Measurements from ENCODE around the gene ATG16L1. TPM values are rescaled to one million over a fixed set of nuclear protein-coding genes. Genes with fewer than 3 reads are reported as not detected.
A peak's percentile ranks its signal among the peaks of the same experiment; 100 is the strongest.

ATG16L1 gene
- total RNA-seq, 1 experiment from 2014 or later: 42.0 TPM

- Histone ChIP-seq H2BK120ac (ENCODE audit: low read depth, low read length, poor library complexity, severe bottlenecking) (no peak overlapping the region), H3T11ph (ENCODE audit: low read length) (no peak overlapping the region), H4K91ac (ENCODE audit: insufficient read length, low read depth, low read length) (no peak overlapping the region), H3K23ac (ENCODE audit: insufficient read length, low read depth, low read length) (no peak overlapping the region), H3K9ac (ENCODE audit: extremely low read depth, insufficient read length, low read length) (no peak overlapping the region), H3K27me3 (ENCODE audit: insufficient read depth, low read length) (no peaks in the 10 kb centered on the region), H2BK20ac (ENCODE audit: low read depth, low read length, poor library complexity, severe bottlenecking) (no peak overlapping the region), H4K8ac (replicated peaks; ENCODE audit: insufficient read length, low read depth, low read length) (no peak overlapping the region), H4K5ac (ENCODE audit: insufficient read length, low read depth, low read length) (no peak overlapping the region), H3K4ac (ENCODE audit: low read depth, low read length) (no peak overlapping the region), H2AFZ (ENCODE audit: low read length) (no peak overlapping the region), H3K18ac (ENCODE audit: insufficient read length, low read depth, low read length) (no peak overlapping the region), H2BK5ac (ENCODE audit: insufficient read length, low read length) (no peak overlapping the region), H3K4me1 (ENCODE audit: insufficient read depth, low read length) (no peaks in the 10 kb centered on the region), H3K9me3 (ENCODE audit: control insufficient read depth, low read depth, low read length) (no peaks in the 10 kb centered on the region), H3K23me2 (ENCODE audit: insufficient read length, low read depth, low read length, poor library complexity, severe bottlenecking) (no peaks in the 10 kb centered on the region), H3K79me1 (ENCODE audit: insufficient read depth, low read depth, low read length, poor library complexity, severe bottlenecking) (no peaks in the 10 kb centered on the region), H2BK15ac (ENCODE audit: low read depth, low read length) (no peak overlapping the region), H3K4me2 (ENCODE audit: insufficient read depth, insufficient read length, low read length) (no peak overlapping the region), H3K27ac (ENCODE audit: insufficient read length, low read depth, low read length) (no peak overlapping the region), H3K14ac (ENCODE audit: insufficient read depth, low read length) (no peak overlapping the region), H2AK5ac (ENCODE audit: insufficient read length, low read length) (no peak overlapping the region), H2BK12ac (ENCODE audit: insufficient read length, low read depth, low read length) (no peak overlapping the region), H3K79me2 (ENCODE audit: insufficient read depth, low read length) (no peaks in the 10 kb centered on the region), H4K20me1 (ENCODE audit: control insufficient read depth, insufficient read depth, insufficient read length) (no peaks in the 10 kb centered on the region), H3K56ac (ENCODE audit: insufficient read length, low read depth, low read length) (no peak overlapping the region)
- TF ChIP-seq, protein P1, sequence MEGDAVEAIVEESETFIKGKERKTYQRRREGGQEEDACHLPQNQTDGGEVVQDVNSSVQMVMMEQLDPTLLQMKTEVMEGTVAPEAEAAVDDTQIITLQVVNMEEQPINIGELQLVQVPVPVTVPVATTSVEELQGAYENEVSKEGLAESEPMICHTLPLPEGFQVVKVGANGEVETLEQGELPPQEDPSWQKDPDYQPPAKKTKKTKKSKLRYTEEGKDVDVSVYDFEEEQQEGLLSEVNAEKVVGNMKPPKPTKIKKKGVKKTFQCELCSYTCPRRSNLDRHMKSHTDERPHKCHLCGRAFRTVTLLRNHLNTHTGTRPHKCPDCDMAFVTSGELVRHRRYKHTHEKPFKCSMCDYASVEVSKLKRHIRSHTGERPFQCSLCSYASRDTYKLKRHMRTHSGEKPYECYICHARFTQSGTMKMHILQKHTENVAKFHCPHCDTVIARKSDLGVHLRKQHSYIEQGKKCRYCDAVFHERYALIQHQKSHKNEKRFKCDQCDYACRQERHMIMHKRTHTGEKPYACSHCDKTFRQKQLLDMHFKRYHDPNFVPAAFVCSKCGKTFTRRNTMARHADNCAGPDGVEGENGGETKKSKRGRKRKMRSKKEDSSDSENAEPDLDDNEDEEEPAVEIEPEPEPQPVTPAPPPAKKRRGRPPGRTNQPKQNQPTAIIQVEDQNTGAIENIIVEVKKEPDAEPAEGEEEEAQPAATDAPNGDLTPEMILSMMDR (conservative IDR thresholded peaks at IDR 0.05): no peak
- H3K27me3 Mint-ChIP-seq (ENCODE audit: low read depth): no peaks in the 10 kb centered on the region
- H3K9me3 Mint-ChIP-seq: no peaks in the 10 kb centered on the region
- no peak overlapping the region for H3K4me3 Mint-ChIP-seq
- H3K36me3 Mint-ChIP-seq (ENCODE audit: insufficient read depth in 1 of 3, low read depth in 3 of 3): peaks cover 33 to 92% (median 70%) of the 10 kb centered on the region in 3 experiments; a peak in 6 of 7 replicates
- no peaks in the 10 kb centered on the region for H3K4me1 Mint-ChIP-seq
- WGBS (ENCODE audit: extremely low coverage, insufficient read length, low lambda C conversion rate): no CpG with 5 or more reads among the region's 4 CpGs
- DNase-seq: no peak
- peak overlapping the region in 1 of 3 experiments; percentile 63; a peak in 3 of 7 replicates for H3K27ac Mint-ChIP-seq
Observed at GRCh38 chr2:233280114-233280693, 28.7 kb downstream of the ATG16L1 start.

Measured in H9 (cell line).